Measurements from ENCODE around the gene BMP2K.
"Not testable (repeated sequence)": the region's sequence is repeated elsewhere in the genome, so short reads cannot be mapped to it uniquely, and the experiment has no call there.

BMP2K gene

DNA sequence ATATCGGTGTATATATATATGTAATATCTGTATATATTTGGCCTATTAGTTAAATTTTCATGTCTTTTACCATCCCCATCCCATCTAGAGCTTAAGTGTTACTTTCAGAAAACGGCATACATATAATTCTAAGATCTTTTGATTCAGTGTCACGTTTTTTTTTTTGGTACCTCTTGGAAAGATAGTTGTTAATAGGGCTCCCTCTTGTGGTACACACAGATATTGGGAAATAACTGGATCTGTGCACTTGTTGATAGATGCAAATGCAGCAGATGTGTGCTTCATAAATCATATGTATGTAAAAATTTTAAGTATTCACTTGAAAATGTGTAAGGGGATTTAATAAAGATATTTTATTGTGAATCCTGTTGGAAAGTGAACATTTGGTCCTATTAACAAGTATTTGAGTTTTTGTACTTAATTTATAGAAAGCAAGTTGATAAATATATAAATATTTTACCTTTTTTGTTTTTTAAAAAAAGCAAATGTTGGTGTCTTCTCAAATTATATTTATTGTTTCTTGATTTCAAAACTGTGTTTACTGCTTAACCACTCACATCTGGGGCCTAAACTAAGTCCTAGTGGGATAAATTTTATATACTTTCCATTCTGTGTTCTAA, 88.4 kb downstream of the BMP2K start:
- DNase-seq (ENCODE audit: low read depth): peak; percentile 86

DNA sequence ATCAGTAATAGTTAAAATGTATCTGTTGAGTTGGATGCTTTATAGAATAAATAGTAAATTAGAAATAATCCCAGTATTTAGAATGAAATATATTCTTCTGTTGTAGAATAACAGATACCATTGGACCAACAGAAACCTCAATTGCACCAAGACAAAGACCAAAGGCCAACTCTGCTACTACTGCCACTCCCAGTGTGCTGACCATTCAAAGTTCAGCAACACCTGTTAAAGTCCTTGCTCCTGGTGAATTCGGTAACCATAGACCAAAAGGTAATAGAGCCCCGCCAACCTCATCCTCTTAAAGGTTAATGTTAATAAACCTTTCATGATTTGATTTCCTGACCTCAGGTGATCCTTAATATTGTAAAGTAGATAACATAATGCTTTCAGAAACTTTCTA, 89.3 kb downstream of the BMP2K start:
- DNase-seq (ENCODE audit: low read depth): no peak

DNA sequence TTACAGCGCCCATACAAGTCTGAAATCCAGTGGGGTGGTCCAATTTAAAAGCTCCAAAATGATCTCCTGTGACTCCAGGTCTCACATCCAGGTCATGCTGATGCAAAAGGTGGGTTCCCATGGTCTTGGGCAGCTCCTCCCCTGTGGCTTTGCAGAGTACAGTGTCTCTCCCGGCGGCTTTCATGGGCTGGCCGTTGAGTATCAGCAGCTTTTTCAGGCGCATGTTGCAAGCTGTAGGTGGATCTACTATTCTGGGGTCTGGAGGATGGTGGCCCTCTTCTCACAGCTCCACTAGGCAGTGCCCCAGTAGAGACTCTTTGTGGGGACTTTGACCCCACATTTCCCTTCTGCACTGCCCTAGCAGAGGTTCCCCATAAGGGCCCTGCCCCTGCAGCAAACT, 92.6 kb downstream of the BMP2K start:
- not testable (repeated sequence) for DNase-seq (ENCODE audit: low read depth)

DNA sequence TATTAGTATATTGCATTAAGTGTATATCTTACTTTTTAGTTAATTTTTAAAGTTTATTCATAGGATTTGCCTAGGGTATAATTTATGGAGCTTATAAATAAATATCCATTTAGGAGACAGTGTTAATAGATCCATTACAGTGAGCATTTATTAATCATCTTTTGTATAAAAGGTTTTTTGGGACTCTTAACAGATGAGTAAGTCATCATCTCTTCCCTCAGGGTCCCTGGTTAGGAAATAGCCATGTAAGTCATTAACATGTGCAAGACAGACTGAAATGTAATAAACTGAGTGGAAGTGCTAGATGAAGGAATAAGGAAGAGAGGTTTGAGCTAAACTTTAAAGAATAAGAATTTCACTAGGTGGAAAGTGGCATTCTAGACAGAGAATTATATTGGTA, 93.9 kb downstream of the BMP2K start:
- DNase-seq (ENCODE audit: low read depth): no peak

DNA sequence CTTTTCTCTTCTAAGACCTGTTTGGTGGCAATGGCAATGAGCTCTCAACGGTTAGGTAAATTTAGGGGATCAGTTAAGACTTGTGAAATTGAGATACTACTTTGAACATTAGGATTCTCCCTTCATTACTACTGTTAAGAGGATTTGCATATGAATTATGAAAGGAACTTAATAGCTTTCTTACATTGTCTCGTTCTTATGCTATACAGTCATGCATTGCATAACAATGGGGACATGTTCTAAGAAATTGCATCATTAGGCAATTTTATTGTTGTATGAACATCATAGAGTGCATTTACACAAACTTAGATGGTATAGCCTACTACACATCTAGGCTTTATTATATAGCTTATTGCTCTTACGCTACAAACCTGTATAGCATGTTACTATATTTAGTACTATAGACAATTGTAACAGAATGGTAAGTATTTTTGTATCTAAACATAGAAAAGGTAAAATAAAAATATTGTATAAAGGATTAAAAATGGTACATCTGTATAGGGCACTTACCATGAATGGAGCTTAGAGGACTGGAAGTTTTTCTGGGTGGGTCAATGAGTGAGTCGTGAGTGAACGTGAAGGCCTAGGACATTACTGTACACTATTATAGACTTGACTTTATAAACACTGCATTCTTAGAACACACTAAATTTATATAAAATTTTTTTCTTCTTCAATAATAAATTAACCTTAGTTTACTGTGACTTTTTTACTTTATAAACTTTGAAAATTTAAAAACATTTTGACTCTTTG, 100.6 kb downstream of the BMP2K start:
- DNase-seq (ENCODE audit: low read depth): peak; percentile 73

DNA sequence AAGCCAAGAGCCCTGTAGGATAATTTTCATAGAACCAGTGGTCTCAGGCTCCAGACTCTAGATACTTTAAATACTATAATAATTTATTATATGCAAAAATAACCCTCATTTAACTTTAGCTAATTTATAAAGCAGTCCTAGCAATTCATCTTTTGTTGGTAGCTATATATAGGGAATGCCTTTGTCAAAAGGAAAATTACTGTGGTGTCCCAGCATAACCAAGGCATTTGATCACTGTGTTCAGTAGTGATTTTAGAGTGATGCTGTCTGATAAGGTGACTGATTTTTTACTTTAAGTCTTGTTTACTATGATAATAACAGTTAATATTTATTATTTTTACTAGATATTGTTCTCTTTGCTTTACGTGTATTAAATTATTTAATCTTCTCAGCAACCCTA, 101.9 kb downstream of the BMP2K start:
- DNase-seq (ENCODE audit: low read depth): no peak

DNA sequence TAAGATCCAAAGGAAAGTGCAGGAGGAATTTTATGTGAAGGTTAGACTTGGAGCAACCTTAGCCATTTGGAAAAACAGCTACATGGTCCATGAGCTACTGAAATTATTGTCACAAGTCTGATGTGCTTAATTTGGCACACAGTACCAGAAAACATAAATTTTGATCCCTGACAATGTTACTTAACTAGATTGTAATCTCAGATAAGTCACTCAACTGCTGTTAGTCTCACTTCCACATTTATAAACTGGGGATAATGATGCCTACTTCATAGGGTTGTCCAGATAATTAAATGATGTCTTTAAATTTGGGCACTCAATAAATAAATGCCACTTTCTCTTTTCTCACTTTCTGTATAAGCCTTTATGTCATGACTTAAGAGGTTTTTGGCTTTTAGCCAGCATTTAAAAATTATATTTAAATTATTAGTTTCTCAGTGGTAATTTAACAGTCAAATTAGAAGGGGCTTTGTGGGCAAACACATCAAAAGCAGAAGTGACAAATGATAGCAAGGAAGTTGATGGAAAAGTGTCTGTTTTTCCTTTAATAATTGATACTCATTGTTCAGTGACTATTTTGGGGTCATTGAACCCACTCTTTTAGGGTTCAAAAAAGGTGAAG, 104.8 kb downstream of the BMP2K start:
- DNase-seq (ENCODE audit: low read depth): no peak

DNA sequence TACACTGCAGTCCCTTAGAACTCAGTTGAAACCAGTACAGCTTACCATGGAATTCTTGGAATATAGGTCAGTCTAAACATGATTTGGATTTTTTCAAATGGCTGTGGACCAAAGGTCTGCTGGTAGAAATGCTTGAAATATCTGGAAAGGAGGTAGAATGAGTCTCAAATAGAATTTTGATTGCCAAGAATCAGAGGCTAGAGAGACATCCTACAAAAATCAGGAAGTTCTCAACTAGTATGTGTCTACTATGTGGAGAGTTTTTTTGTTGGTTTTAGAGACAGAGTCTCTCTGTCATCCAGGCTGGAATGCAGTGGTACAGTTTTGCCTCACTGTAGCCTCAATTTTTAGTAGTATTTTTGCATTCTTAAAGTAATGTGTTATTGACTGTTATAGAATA, 109.4 kb downstream of the BMP2K start:
- DNase-seq (ENCODE audit: low read depth): no peak

DNA sequence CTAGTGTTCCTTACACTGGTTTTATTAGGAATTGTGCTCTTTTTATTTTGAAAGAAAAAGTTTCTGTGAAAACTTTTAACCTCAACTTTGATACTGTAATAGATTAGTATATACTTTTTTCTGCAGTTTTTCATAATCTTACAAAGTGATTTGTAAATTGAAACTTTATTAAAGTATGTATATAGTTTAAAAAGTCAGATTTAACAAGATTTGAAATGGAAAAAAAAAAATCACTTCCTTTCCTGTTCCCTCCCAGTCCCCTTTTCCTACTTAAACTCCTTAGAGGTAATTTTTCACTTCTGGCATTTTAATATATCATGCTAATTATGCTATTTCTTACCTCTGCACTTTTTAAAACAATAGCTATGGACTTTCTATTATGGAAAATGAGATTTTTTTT, 113.8 kb downstream of the BMP2K start:
- no peak for DNase-seq (ENCODE audit: low read depth)

DNA sequence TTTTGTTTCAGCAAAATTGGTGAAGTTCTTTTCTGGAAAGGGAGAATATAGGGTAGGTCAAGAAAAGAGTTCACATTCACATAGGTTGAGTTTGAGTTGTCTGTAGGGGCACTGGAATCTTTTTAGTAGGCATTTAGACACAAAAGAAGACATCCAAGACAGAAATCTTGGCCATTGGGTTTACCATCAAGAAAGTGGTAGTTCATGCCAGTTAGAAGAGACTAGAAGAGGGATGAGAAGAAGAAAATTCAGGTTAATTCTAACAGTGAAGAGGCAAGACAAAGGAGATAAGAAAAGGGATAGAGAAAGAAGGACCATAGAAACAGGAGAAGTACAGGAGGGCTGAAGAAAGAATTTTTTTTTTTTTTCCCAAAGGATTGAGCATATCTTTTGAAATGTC, 123.2 kb downstream of the BMP2K start:
- no peak for DNase-seq (ENCODE audit: low read depth)

DNA sequence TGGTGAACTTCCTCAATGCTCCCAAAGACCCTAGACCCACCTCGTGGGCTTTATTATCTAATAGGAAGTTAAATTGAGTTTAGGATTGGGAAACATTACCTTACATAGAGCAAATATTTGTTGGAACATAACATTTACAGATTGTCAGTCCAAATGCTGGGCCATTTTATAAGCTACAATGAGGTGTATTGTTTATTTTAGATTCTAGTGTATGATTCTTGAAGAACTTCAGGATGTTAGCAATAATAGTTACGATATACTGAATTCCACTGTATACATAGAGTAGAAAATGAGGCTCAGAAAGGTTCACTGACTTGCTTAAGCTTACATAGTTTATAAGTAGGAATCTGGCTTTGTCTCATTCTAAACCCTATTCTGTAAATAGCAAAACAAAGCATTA, 125.7 kb downstream of the BMP2K start:
- DNase-seq (ENCODE audit: low read depth): no peak

DNA sequence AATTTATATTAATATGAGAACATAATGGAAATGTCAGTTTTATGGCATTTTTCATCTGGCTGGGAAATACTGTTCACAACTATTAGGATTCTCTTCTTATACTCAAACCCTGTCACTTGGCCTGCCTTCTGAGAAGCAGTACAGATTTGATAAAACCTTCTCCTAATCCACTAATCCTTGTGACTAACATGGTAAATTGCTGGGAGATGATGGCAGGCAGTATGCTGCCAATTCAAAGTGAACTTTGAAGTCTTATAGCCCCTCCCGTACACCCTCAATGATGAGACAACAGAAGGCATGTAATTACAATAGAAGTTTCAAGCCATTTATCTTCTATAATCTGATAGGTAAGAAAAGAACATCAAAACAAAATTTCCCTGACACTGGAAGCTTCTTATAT, 126.1 kb downstream of the BMP2K start:
- peak; percentile 25 for DNase-seq (ENCODE audit: low read depth)

DNA sequence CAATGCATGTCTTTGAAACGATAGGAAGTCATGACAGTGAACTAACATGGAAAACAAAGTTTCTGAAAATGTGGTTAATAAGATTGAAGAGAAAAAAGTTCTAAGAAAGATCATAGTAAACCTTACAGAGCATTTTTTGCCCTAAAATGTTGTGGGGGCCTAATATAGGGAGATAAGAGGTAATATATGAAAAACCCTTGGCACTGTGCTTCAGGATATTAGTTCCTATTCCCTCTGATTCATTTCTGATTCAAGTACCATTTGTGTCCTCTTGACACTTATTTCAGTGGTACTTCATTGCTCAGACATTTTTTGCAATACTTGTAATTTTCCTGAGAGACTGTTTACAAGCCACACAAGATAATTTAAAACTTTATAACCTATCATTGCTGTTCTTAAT, 128.0 kb downstream of the BMP2K start:
- no peak for DNase-seq (ENCODE audit: low read depth)

DNA sequence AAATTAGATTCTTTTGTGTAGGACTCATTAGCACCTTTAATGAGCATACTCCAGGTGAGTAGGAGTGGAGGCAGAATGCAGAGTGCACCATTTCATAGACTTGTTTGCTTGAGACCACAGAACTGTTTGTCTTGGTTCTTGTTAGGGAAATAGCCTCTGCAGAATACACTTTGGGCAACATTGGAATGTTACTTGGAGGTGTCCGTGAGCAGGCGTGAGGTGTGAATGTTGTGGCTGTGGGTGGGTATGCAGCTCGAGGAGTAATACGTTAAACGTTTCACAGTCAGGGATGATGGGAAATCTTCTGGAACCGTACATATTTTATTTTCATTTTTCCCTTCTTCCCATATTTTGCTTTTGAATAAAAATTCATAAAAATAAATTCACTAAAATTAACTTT, 131.5 kb downstream of the BMP2K start:
- no peak for DNase-seq (ENCODE audit: low read depth)

DNA sequence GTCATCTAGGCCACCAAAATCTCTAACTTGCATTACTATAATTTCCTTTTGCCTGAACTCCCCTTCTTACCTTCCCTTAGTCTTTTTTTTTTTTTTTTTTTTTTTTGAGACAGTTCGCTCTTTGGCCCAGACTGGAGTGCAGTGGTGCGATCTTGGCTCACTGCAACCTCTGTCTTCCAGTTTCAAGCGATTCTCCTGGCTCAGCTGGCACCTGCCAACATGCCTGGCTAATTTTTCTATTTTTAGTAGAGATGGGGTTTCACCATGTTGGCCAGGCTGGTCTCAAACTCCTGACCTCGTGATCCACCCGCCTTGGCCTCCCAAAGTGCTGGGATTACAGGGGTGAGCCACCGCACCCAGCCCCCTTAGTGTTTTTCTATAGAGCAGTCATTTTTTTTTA, 132.8 kb downstream of the BMP2K start:
- DNase-seq (ENCODE audit: low read depth): not testable (repeated sequence)

DNA sequence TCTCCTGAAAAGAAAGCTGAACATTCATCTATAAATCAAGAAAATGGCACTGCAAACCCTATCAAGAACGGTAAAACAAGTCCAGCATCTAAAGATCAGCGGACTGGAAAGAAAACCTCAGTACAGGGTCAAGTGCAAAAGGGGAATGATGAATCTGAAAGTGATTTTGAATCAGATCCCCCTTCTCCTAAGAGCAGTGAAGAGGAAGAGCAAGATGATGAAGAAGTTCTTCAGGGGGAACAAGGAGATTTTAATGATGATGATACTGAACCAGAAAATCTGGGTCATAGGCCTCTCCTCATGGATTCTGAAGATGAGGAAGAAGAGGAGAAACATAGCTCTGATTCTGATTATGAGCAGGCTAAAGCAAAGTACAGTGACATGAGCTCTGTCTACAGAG, 134.5 kb downstream of the BMP2K start:
- no peak for DNase-seq (ENCODE audit: low read depth)

DNA sequence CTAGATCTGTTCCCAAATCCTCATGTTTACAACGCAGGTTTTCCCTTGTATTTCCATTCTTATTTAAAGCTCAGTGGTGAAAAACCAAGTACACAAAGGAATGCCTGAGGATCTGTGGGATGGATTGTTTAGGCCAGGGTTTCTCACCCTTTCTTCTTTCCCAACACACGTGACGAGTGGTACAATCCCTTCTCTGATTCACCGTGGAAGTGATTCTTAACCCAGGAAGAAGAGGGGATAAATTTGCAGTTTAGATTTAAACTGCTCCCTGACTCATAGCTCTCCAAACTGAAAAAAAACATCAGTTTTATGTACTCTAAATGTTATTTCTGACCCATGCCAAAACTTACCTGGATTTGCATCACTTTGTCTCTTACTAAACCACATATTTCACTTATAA, 146.1 kb downstream of the BMP2K start:
- DNase-seq (ENCODE audit: low read depth): peak; percentile 80

DNA sequence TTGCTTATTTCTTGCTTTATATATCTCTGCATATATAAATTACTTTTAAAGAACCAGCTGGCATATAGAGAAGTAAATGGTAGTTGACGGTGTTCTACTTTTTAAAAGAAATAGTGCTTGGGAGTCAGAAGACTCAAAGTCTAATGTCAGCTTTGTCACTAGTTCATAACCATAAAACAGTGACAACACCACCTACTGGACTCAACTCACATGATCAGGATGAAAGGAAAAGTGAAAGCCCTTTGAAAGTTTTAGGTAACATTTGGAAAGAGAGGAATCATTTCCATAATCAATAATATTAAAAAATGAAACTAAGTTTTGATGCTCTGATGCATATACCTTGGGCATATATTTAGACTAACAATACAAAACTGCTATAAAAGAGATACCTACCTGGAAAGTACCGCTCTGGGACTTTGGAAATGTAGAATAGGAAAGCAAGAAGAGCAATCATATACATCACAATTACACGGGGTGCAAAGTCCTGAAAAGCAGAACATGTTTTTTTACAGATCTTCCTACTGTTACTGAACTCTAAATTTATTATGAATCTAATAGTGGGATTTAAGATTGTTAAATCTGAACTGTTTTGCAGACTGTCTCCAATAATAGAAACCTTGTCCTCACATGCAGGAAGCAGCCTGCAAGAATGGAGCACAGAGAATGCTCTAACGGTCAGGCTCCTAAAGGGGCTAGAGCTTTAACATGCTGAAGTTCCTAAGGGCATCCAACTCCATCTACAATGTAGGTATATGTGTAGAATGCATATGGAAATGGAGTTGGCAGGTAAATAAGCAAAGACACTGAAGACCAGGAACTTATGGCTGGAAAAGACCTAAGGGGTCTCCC, 147.5 kb downstream of the BMP2K start:
- no peak for DNase-seq (ENCODE audit: low read depth)

DNA sequence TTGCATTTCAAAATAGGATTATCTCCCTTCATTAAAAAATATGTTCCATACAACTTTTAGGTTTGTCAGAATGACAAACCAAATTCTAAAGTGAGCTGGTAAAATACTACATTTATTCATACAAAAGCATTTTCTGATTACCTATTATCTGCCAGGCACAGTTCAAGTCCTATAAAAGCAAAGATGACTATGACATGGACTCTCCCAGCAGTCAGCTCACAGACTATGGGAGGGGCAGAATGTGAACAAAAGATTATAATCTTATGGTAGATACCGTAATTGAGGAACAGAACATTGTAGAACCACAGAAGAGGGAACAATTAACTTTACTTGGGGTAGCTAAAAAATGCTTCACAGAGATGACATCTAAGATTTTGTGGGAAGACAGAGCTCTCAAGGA, 150.7 kb downstream of the BMP2K start:
- DNase-seq (ENCODE audit: low read depth): no peak

DNA sequence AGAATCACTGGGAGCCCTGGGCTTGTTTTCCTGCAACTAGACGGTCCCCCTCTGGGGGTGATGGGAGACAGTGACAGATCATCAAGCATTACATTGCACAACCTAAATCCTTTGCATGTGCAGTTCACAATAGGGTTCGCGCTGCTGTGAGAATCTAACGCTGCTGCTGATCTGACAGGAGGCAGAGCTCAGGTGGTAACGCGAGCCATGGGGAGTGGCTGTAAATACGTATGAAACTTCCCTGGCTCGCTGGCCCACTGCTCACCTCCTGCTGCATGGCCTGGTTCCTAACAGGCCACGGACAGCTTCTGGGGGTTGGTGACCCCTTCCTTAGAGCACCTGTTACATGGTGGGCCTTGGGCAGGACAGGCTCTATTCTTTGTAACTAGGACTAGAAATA, 152.7 kb downstream of the BMP2K start:
- DNase-seq (ENCODE audit: low read depth): no peak

DNA sequence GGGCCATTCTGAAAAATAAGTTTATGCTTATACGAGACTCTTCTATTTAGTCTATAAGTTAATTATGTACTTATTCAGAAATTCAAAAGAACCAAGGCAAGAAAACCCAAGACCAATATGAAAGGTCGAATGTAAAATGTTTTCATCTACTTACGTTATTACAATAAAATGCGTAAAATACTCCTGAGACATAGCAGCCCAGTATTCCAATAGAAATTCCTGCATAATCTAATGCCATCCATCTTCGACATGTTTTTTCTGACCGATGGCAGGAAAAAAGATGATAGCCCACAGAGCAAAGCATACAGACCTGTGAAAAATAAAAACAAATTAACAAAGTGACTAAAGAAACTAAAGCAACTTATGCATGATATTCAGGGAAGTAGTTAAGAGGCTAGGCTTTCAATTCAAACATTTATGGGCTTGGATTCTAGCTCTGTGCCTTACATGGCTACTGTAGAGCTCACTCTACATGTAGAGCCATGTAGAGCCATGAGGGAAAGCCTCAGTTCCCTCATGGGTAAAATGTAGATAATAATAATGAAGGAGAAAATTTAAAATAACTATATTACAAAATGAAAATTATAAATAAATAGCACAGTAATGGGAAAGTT, 154.0 kb downstream of the BMP2K start:
- no peak for DNase-seq (ENCODE audit: low read depth)

DNA sequence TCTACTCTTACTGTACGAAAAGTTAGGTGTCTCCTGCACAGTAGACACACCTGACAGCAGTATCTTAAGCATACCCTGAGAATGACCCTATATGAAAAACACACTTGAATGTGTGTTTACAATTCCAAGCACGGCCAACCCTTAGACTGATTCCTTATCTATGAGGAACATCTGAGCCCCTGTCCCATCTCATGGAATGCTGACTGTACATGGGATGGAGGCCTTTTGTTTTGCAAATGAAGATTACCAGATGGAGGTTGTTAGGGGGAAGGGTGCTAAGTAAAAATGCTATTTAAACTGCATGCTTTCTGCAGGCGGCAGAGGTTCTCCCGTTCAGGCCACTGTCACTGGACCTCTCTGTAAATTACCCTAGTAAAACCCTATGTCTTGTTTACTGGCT, 160.8 kb downstream of the BMP2K start:
- no peak for DNase-seq (ENCODE audit: low read depth)

All from amniotic epithelial cell (primary cell).